Activated naive CD8-positive, alpha-beta T cell (primary cell): Measurements from ENCODE around the gene ARGLU1.

Source experiments
- H3K27ac Mint-ChIP-seq: one replicate; pipeline ENCODE4 v1.8.0; 2021; ENCODE audit warnings: mixed read lengths
- H3K27me3 Mint-ChIP-seq: one replicate; pipeline ENCODE4 v1.8.0; 2021; ENCODE audit warnings: mixed read lengths
- H3K36me3 Mint-ChIP-seq: one replicate; pipeline ENCODE4 v1.8.0; 2021; ENCODE audit warnings: mixed read lengths
- H3K4me1 Mint-ChIP-seq: one replicate; pipeline ENCODE4 v1.8.0; 2021; ENCODE audit warnings: low read depth, mixed read lengths
- H3K4me3 Mint-ChIP-seq: one replicate; pipeline ENCODE4 v1.8.0; 2021; ENCODE audit warnings: mild to moderate bottlenecking, mixed read lengths
- H3K9me3 Mint-ChIP-seq: one replicate; pipeline ENCODE4 v1.8.0; 2021; ENCODE audit warnings: low read depth, mixed read lengths

ARGLU1 gene

GRCh38 chr13:106514928-106515634 lies 52.9 kb downstream of the ARGLU1 start:
- Mint-ChIP-seq H3K27me3 (peaks cover 23% of the 10 kb centered on the region), H3K4me3 (no peak overlapping the region), H3K36me3 (no peaks in the 10 kb centered on the region), H3K4me1 (no peaks in the 10 kb centered on the region), H3K27ac (no peak overlapping the region), H3K9me3 (no peaks in the 10 kb centered on the region)

- H3K4me3 Mint-ChIP-seq: no peak overlapping the region
- peaks cover 26% of the 10 kb centered on the region for H3K27me3 Mint-ChIP-seq
- H3K9me3 Mint-ChIP-seq: no peaks in the 10 kb centered on the region
- no peaks in the 10 kb centered on the region for H3K36me3 Mint-ChIP-seq
- H3K27ac Mint-ChIP-seq: no peak overlapping the region
- H3K4me1 Mint-ChIP-seq: no peaks in the 10 kb centered on the region
Measured at GRCh38 chr13:106513025-106513983, 54.6 kb downstream of the ARGLU1 start.

DNA sequence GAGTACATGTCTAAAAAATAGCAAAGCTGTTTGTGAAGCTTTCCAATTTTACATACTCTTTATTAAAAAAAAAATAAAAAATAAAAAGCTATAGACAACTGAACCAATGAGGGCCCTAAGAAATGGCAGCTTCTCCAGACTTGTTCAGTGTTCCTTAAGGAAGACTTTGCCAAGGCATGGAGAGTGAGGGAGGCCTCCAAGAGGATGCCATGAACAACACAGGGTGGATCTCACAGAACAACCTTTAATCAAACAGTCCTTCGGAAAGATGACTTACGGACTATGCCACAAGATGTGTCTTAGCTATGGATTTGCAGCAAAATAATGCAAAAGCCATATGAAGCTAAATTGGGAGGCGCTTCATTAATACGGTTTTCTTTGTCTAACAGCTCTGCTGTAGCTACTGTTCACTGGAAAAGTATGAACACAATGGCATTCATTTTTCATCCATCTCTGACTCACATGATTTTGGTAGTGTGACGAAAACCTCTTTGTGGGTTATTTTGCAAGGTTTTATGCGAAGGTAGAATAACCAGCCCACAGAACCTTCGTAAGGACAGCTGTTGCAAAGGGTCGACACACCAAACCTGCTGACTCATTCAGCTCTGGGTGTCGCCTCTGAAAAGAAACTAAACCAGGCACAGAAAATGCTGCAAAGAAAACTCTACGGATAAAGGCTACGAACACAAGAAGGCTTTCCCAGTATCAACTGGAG lies 60.2 kb downstream of the ARGLU1 start:
- Mint-ChIP-seq H3K36me3 (no peaks in the 10 kb centered on the region), H3K4me3 (no peak overlapping the region), H3K27me3 (peaks cover 8% of the 10 kb centered on the region)

DNA sequence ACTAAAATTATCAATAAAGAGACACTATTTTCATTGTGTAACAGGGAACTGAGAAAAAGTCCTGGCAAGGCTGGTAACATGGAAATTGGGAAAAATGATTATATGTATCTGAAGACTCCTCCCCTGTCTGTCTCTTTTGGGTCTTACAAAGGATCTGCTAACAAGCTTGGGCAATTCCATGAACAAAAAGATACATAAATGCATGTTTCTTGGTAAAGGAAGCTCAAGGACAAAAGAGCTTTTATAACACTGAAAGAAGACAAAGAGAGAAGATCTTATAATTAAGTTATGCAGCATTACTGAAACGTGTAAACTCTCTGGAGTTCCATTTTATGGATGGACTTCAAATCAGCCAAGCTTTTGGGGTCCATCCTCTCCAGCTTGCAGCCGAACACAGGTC lies 61.7 kb downstream of the ARGLU1 start:
- H3K4me1 Mint-ChIP-seq: peaks cover 2% of the 10 kb centered on the region
- peaks cover 12% of the 10 kb centered on the region for H3K27me3 Mint-ChIP-seq
- no peaks in the 10 kb centered on the region for H3K9me3 Mint-ChIP-seq
- no peaks in the 10 kb centered on the region for H3K36me3 Mint-ChIP-seq
- H3K4me3 Mint-ChIP-seq: no peak overlapping the region
- H3K27ac Mint-ChIP-seq: no peak overlapping the region

More for the DNA sequence above, 60.2 kb downstream of the ARGLU1 start:
- Mint-ChIP-seq H3K27ac (no peak overlapping the region), H3K4me1 (peaks cover 2% of the 10 kb centered on the region), H3K9me3 (no peaks in the 10 kb centered on the region)

DNA sequence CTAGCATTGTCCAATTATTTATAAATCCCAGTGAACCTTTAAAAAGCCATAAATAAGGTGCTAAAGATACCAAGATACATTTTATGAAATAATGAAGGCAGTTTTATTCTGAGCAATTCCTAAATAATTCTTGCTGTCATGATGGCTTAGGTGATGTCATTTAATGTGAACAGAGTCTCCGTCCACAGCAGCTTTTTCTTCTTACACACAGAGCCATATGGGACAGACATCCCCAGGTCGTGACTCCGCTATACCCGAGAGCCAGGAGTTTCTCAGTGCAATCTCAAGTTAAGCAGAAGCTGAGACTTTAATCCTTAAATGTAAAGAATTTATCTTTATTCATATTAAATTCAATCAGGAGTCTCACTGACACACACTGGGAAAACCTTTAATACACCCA lies 62.2 kb downstream of the ARGLU1 start:
- no peak overlapping the region for H3K27ac Mint-ChIP-seq
- H3K36me3 Mint-ChIP-seq: no peaks in the 10 kb centered on the region
- H3K4me3 Mint-ChIP-seq: no peak overlapping the region
- H3K4me1 Mint-ChIP-seq: peaks cover 2% of the 10 kb centered on the region
- H3K27me3 Mint-ChIP-seq: peaks cover 11% of the 10 kb centered on the region
- no peaks in the 10 kb centered on the region for H3K9me3 Mint-ChIP-seq

- Mint-ChIP-seq H3K27ac (no peak overlapping the region), H3K4me1 (peaks cover 2% of the 10 kb centered on the region), H3K9me3 (no peaks in the 10 kb centered on the region), H3K36me3 (no peaks in the 10 kb centered on the region), H3K27me3 (peaks cover 14% of the 10 kb centered on the region), H3K4me3 (no peak overlapping the region)
Measured at GRCh38 chr13:106505295-106505694, 62.6 kb downstream of the ARGLU1 start.

DNA sequence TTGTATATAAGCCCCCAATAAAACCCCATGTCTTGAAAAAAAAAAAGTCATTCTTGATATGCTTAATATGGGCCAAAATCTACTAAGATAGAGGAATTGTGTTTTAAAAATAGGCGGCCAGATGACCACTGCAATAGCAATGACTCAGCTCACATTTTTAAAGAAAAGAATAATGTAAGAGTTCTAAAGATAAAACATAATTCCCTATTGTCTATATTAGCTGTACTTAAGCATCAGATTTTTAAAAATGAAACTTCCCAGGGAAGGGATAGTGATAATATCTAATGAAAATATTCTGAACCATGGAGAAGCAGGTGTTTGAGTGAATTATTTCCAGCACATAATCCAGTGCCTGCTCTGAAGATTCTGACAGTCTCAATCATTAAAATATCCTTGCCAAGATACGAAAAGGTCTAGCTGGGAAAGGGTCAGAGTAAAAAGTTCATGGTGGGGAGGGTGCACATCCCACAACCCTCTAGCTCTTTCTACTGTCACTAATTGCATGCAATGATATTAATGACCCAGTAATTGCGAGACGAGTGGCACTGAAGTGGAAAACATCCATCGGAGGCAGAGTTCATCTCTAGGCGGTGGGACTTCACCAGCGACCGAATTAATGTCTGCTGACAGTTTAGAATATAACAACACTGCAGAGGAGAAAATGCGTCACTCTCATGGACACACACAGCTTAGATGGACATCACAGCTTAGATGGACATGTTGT lies 64.0 kb downstream of the ARGLU1 start:
- no peak overlapping the region for H3K27ac Mint-ChIP-seq
- no peaks in the 10 kb centered on the region for H3K36me3 Mint-ChIP-seq
- no peak overlapping the region for H3K4me3 Mint-ChIP-seq
- peaks cover 2% of the 10 kb centered on the region for H3K4me1 Mint-ChIP-seq
- peaks cover 11% of the 10 kb centered on the region for H3K27me3 Mint-ChIP-seq
- H3K9me3 Mint-ChIP-seq: no peaks in the 10 kb centered on the region

DNA sequence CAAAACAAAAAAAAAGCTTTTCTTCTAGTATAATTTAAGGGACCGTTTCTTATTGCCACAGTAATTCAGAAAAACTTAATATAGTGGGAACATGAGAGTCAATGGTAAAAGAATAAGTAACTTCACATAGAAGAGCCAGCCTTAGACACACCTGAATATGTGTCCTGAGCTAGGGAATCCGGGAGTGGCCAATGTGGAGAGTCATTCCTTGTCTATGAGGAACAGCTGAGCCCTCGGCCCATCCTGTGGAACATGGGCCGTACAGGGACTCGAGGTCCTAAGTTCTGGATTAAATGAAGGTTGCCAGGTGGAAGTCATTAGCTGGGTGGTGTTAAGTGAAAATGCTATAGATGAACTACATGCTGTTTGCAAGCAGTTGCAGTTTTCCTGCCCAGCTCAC lies 64.7 kb downstream of the ARGLU1 start:
- H3K4me3 Mint-ChIP-seq: no peak overlapping the region
- H3K27ac Mint-ChIP-seq: no peak overlapping the region
- H3K4me1 Mint-ChIP-seq: peaks cover 2% of the 10 kb centered on the region
- H3K9me3 Mint-ChIP-seq: no peaks in the 10 kb centered on the region
- H3K27me3 Mint-ChIP-seq: peaks cover 11% of the 10 kb centered on the region
- H3K36me3 Mint-ChIP-seq: no peaks in the 10 kb centered on the region

DNA sequence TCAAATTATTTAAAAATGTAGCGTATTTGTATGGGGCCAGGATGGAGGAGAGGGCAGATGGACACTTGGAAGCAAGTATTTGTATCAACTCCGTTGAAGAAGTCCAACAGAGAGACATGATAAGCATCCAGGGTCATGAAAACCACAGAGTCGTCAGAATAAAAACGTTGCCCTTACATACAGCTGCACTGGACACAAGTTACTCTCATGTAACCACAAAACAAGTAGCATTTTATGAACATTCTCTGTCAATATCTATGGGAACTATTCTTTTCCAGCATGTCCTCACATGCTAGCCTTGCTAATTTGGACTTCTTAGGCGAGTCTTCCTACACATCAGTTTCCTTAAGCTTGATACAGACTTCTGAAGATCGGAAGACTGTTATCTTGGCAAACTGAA lies 67.5 kb downstream of the ARGLU1 start:
- Mint-ChIP-seq H3K27me3 (peaks cover 22% of the 10 kb centered on the region), H3K4me3 (no peak overlapping the region), H3K9me3 (no peaks in the 10 kb centered on the region), H3K4me1 (no peaks in the 10 kb centered on the region), H3K27ac (no peak overlapping the region), H3K36me3 (no peaks in the 10 kb centered on the region)

DNA sequence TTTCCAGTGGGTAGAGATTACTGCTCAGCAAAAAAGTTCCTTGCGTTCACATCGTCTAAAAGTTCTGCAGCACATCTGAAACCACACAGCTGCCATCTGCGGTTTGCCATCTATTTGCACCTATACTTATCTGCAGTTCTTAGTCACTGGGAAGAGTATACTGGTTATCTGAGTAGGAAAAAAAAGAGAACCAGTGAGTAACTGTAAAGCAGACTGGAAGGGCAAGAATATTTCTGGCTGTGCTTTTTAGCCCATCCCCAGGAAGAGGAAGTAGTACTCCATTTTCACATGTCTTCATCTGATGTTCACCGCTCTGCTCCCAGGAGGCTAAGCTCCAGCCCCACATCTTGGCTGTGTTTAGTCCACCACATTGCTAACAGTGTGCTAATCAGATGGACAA lies 68.0 kb downstream of the ARGLU1 start:
- H3K27ac Mint-ChIP-seq: no peak overlapping the region
- H3K36me3 Mint-ChIP-seq: no peaks in the 10 kb centered on the region
- no peak overlapping the region for H3K4me3 Mint-ChIP-seq
- H3K9me3 Mint-ChIP-seq: no peaks in the 10 kb centered on the region
- H3K27me3 Mint-ChIP-seq: peaks cover 23% of the 10 kb centered on the region
- no peaks in the 10 kb centered on the region for H3K4me1 Mint-ChIP-seq

DNA sequence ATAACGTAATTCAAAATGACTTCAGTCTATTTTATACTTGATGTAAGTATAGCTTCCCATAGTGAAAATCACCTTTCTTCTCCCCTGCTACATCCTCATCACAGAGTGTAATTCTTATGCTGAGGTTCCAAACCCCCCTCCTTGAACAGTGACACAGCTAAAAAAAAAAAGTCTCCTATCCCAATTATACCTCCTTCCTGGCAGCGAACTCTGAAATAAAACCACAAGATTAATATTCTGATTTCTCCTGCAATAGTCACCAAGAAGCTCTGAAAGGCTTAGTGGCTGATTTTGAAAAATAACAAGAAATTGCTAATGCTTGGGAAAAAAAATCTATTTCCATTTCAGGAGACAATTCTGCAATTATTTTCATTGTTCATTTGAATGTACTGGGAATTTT lies 68.8 kb downstream of the ARGLU1 start:
- H3K4me1 Mint-ChIP-seq: peaks cover under 1% of the 10 kb centered on the region
- no peak overlapping the region for H3K4me3 Mint-ChIP-seq
- peaks cover 28% of the 10 kb centered on the region for H3K27me3 Mint-ChIP-seq
- no peak overlapping the region for H3K27ac Mint-ChIP-seq
- no peaks in the 10 kb centered on the region for H3K9me3 Mint-ChIP-seq
- no peaks in the 10 kb centered on the region for H3K36me3 Mint-ChIP-seq

- no peak overlapping the region for H3K27ac Mint-ChIP-seq
- H3K27me3 Mint-ChIP-seq: peaks cover 33% of the 10 kb centered on the region
- H3K4me3 Mint-ChIP-seq: no peak overlapping the region
- no peaks in the 10 kb centered on the region for H3K9me3 Mint-ChIP-seq
- no peaks in the 10 kb centered on the region for H3K36me3 Mint-ChIP-seq
- peaks cover 6% of the 10 kb centered on the region for H3K4me1 Mint-ChIP-seq
Measured at GRCh38 chr13:106498571-106498970, 69.4 kb downstream of the ARGLU1 start.

DNA sequence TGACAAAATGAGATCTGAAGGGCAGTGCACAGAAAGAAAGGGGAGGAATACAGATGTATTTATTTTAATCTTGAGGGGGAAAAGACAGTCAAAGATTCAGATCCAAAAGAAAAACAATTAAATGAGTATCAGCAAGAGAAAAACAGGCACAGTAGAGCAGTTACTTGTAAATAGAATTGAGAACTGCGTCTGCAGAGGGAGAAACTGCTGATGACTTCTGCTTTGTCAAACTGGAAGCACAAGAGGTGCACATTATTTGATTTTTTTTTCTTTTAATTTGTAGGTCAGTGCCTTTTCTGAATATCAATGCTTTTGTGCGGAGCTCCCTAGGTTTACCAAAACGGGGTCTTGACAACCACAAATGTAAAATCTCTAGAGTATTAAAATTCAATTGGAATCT lies 69.8 kb downstream of the ARGLU1 start:
- peaks cover 35% of the 10 kb centered on the region for H3K27me3 Mint-ChIP-seq
- peaks cover 10% of the 10 kb centered on the region for H3K4me1 Mint-ChIP-seq
- no peak overlapping the region for H3K27ac Mint-ChIP-seq
- no peaks in the 10 kb centered on the region for H3K9me3 Mint-ChIP-seq
- no peak overlapping the region for H3K4me3 Mint-ChIP-seq
- H3K36me3 Mint-ChIP-seq: no peaks in the 10 kb centered on the region

- Mint-ChIP-seq H3K4me1 (peaks cover 13% of the 10 kb centered on the region), H3K27me3 (peaks cover 34% of the 10 kb centered on the region), H3K36me3 (no peaks in the 10 kb centered on the region), H3K27ac (no peak overlapping the region), H3K4me3 (no peak overlapping the region), H3K9me3 (no peaks in the 10 kb centered on the region)
Measured at GRCh38 chr13:106497079-106497478, 70.9 kb downstream of the ARGLU1 start.
